GM12878 (cell line): ENCODE measurements around the gene NPFFR2. TPM values are rescaled to one million over a fixed set of nuclear protein-coding genes. Genes with fewer than 3 reads are reported as not detected.

ENCODE experiments used
- BHLHE40 ChIP-seq, 2 experiments: fragments of 450-650 bp in 1 of 2; IDR thresholded peaks; 2 replicates each; pipeline ENCODE4 v1.6.1; 2011 to 2017; ENCODE audit warnings: low read depth in 2 of 2, borderline replicate concordance in 1 of 2, improper control_type of control experiment in 1 of 2, low read length in 1 of 2, mild to moderate bottlenecking in 1 of 2
- MYC ChIP-seq: IDR thresholded peaks from 2 replicates; pipeline ENCODE4 v1.6.1; 2011; ENCODE audit warnings: mild to moderate bottlenecking, low read length, moderate library complexity, inconsistent platforms; ENCODE audit not compliant: insufficient read depth, insufficient replicate concordance, insufficient read length, severe bottlenecking
- NFIC ChIP-seq: IDR thresholded peaks from 2 replicates; pipeline ENCODE4 v1.6.1; 2012; ENCODE audit warnings: low read depth, mild to moderate bottlenecking, inconsistent platforms, low read length, moderate library complexity
- RUNX3 ChIP-seq: IDR thresholded peaks from 2 replicates; pipeline ENCODE4 v1.6.1; 2012; ENCODE audit warnings: low read length, inconsistent platforms
- polyA plus RNA-seq, 11 experiments: library from polyadenylated mRNA; depleted of rRNA in 4 of 11; unstranded in 6 of 11; stranded (reverse) in 5 of 11; fragments of >200 nt; fragmentation: Nextera tagmentation in 4 of 11; fragmentation: Illumina TruSeq in 1 of 11; extraction: Ambion mirVana in 4 of 11; extraction: Trizol in 1 of 11; gene quantifications; 1 replicate in 1 of 11; 2 replicates in 10 of 11; pipeline versions ENCODE4 v1.2.1 to v1.2.3, GENCODE V29; 2011 to 2016; ENCODE audit warnings: inconsistent platforms in 2 of 11, missing spikeins in 2 of 11, low read depth in 1 of 11
- total RNA-seq, 4 experiments: library from RNA; depleted of rRNA in 3 of 4; stranded (reverse); fragments of >200 nt in 3 of 4; fragmentation: Illumina TruSeq in 1 of 4; extraction: Trizol in 1 of 4; gene quantifications; 2 replicates each; pipeline versions ENCODE4 v1.2.1 to v1.2.3, GENCODE V29; 2013 to 2021
- TF ChIP-seq, protein P1 (sequence below): fragments of 450-650 bp; IDR thresholded peaks from 2 replicates; pipeline ENCODE4 v1.6.1; 2016; ENCODE audit warnings: mild to moderate bottlenecking
- TF ChIP-seq, protein P2 (sequence below): IDR thresholded peaks from 2 replicates; pipeline ENCODE4 v1.6.1; 2012; ENCODE audit warnings: low read length, inconsistent platforms
- TF ChIP-seq, protein P3 (sequence below): IDR thresholded peaks from 2 replicates; pipeline ENCODE4 v1.6.1; 2011; ENCODE audit warnings: borderline replicate concordance, low read depth, mild to moderate bottlenecking, moderate library complexity, low read length; ENCODE audit not compliant: insufficient read depth, poor library complexity, severe bottlenecking
- TF ChIP-seq, protein P4 (sequence below): fragments of 450-650 bp; IDR thresholded peaks from 2 replicates; pipeline ENCODE4 v1.6.1; 2017; ENCODE audit warnings: mild to moderate bottlenecking, moderate library complexity

Gene NPFFR2
- total and polyA plus RNA-seq, 10 of the 15 experiments (the other 5 are each of a cell fraction or from before 2014, with no cell fraction given), result not detected

DNA sequence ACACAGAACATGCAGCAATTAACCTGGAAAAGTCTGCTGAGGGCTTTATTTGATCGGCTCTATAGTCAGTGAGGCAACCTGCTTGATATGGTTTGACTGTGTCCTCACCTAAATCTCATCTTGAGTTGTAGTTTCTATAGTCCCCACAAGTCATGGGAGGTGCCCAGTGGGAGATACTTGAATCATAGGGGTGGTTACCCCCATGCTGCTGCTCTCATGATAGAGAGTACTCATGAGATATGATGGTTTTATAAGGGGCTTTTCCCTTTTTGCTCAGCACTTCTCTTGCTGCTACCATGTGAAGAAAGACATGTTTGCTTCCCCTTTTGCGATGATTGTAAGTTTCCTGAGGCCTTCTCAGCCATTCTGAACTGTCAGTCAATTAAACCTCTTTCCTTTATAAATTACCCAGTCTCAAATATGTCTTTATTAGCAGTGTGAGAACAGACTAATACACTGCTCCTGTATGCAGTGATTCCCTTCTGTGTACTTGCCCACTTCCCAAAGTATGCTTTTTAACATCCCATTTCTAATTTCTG, 78.2 kb downstream of the NPFFR2 start (continued):
- TF ChIP-seq, protein P1, sequence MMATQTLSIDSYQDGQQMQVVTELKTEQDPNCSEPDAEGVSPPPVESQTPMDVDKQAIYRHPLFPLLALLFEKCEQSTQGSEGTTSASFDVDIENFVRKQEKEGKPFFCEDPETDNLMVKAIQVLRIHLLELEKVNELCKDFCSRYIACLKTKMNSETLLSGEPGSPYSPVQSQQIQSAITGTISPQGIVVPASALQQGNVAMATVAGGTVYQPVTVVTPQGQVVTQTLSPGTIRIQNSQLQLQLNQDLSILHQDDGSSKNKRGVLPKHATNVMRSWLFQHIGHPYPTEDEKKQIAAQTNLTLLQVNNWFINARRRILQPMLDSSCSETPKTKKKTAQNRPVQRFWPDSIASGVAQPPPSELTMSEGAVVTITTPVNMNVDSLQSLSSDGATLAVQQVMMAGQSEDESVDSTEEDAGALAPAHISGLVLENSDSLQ, result peak; percentile 69
- TF ChIP-seq, protein P2, sequence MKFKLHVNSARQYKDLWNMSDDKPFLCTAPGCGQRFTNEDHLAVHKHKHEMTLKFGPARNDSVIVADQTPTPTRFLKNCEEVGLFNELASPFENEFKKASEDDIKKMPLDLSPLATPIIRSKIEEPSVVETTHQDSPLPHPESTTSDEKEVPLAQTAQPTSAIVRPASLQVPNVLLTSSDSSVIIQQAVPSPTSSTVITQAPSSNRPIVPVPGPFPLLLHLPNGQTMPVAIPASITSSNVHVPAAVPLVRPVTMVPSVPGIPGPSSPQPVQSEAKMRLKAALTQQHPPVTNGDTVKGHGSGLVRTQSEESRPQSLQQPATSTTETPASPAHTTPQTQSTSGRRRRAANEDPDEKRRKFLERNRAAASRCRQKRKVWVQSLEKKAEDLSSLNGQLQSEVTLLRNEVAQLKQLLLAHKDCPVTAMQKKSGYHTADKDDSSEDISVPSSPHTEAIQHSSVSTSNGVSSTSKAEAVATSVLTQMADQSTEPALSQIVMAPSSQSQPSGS, result 0 out of 2 replicates have a peak, but pooled peaks have one; percentile 22
- 0 out of 2 replicates have a peak, but pooled peaks have one; percentile 13 for TF ChIP-seq NFIC
- TF ChIP-seq BHLHE40 (IDR thresholded peaks at IDR 0.05; ENCODE audit: borderline replicate concordance in 1 of 2, low read depth in 2 of 2, low read length in 1 of 2), result no peak
- TF ChIP-seq, protein P3, sequence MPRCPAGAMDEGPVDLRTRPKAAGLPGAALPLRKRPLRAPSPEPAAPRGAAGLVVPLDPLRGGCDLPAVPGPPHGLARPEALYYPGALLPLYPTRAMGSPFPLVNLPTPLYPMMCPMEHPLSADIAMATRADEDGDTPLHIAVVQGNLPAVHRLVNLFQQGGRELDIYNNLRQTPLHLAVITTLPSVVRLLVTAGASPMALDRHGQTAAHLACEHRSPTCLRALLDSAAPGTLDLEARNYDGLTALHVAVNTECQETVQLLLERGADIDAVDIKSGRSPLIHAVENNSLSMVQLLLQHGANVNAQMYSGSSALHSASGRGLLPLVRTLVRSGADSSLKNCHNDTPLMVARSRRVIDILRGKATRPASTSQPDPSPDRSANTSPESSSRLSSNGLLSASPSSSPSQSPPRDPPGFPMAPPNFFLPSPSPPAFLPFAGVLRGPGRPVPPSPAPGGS, result peak; percentile 51
- TF ChIP-seq, protein P4, sequence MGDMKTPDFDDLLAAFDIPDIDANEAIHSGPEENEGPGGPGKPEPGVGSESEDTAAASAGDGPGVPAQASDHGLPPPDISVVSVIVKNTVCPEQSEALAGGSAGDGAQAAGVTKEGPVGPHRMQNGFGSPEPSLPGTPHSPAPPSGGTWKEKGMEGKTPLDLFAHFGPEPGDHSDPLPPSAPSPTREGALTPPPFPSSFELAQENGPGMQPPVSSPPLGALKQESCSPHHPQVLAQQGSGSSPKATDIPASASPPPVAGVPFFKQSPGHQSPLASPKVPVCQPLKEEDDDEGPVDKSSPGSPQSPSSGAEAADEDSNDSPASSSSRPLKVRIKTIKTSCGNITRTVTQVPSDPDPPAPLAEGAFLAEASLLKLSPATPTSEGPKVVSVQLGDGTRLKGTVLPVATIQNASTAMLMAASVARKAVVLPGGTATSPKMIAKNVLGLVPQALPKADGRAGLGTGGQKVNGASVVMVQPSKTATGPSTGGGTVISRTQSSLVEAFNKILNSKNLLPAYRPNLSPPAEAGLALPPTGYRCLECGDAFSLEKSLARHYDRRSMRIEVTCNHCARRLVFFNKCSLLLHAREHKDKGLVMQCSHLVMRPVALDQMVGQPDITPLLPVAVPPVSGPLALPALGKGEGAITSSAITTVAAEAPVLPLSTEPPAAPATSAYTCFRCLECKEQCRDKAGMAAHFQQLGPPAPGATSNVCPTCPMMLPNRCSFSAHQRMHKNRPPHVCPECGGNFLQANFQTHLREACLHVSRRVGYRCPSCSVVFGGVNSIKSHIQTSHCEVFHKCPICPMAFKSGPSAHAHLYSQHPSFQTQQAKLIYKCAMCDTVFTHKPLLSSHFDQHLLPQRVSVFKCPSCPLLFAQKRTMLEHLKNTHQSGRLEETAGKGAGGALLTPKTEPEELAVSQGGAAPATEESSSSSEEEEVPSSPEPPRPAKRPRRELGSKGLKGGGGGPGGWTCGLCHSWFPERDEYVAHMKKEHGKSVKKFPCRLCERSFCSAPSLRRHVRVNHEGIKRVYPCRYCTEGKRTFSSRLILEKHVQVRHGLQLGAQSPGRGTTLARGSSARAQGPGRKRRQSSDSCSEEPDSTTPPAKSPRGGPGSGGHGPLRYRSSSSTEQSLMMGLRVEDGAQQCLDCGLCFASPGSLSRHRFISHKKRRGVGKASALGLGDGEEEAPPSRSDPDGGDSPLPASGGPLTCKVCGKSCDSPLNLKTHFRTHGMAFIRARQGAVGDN, result 0 out of 2 replicates have a peak, but pooled peaks have one; percentile 62
- peak; percentile 35; the same call in 1 of the 2 replicates for TF ChIP-seq RUNX3
- TF ChIP-seq MYC, result no peak
- TF ChIP-seq, all 136 proteins: peak for 11
